Lung (tissue), 12 donors: ENCODE results near the gene KLK11. TPM values are rescaled to one million over a fixed set of nuclear protein-coding genes. Genes with fewer than 3 reads are reported as not detected.

ENCODE experiments used
- ATAC-seq: fragments of 200-7000 bp; cut with Tn5 transposase; one replicate; pipeline ENCODE4 v1.9.1; 2020; ENCODE audit warnings: moderate number of reproducible peaks; ENCODE audit not compliant: insufficient read depth, low FRiP score
- DNase-seq, 3 donors: peaks; one replicate each; pipeline ENCODE4 v3.0.0-alpha.2; 2013 to 2017
- H3K27ac ChIP-seq, 2 donors: one replicate each; pipeline ENCODE4 v1.5.1; 2013; ENCODE audit warnings: mild to moderate bottlenecking in 2 of 2, moderate library complexity in 2 of 2, control low read depth in 1 of 2, inconsistent platforms in 1 of 2, low read depth in 1 of 2, low read length in 1 of 2
- H3K27me3 ChIP-seq, 3 donors: one replicate each; pipeline ENCODE4 v1.5.1; 2013; ENCODE audit warnings: low read length in 2 of 3; ENCODE audit not compliant: control insufficient read depth in 3 of 3, insufficient read depth in 3 of 3
- H3K36me3 ChIP-seq, 4 donors: one replicate each; pipeline ENCODE4 v1.5.1; 2013; ENCODE audit warnings: low read length in 4 of 4, mild to moderate bottlenecking in 1 of 4, moderate library complexity in 1 of 4; ENCODE audit not compliant: control insufficient read depth in 4 of 4, insufficient read depth in 4 of 4
- H3K4me1 ChIP-seq, 5 donors: one replicate each; pipeline ENCODE4 v1.5.1; 2013; ENCODE audit warnings: low read length in 5 of 5, mild to moderate bottlenecking in 2 of 5, moderate library complexity in 1 of 5; ENCODE audit not compliant: control insufficient read depth in 5 of 5, insufficient read depth in 5 of 5
- H3K4me3 ChIP-seq: one replicate; pipeline ENCODE4 v1.5.1; 2013; ENCODE audit warnings: mild to moderate bottlenecking, control low read depth, moderate library complexity
- H3K9ac ChIP-seq, 2 donors: one replicate each; pipeline ENCODE4 v1.5.1; 2013; ENCODE audit warnings: low read length in 2 of 2, control low read depth in 1 of 2; ENCODE audit not compliant: insufficient read depth in 1 of 2
- H3K9me3 ChIP-seq, 4 donors: one replicate each; pipeline ENCODE4 v1.5.1; 2013; ENCODE audit warnings: low read length in 3 of 4, mild to moderate bottlenecking in 1 of 4, moderate library complexity in 1 of 4; ENCODE audit not compliant: control insufficient read depth in 4 of 4, insufficient read depth in 3 of 4
- WGBS, 2 donors: extraction: QIAGEN DNeasy Blood & Tissue Kit; methylation state at CpG; one replicate each; pipeline ENCODE4 v1.1.7; 2013; 5-methylcytosine and 5-hydroxymethylcytosine counted together
- polyA plus RNA-seq, 2 donors: library from polyadenylated mRNA; stranded (reverse); fragments of 200-250 nt; gene quantifications; one replicate each; pipeline ENCODE4 v1.2.1, GENCODE V29; 2013
- total RNA-seq, 2 donors: library from RNA; depleted of rRNA in 1 of 2; stranded (reverse); fragments of >200 nt in 1 of 2; gene quantifications; one replicate each; pipeline ENCODE4 v1.2.1, GENCODE V29; 2014 to 2021
- TF ChIP-seq, protein P1 (sequence below): IDR thresholded peaks from 2 replicates; pipeline ENCODE4 v1.5.1; 2012; ENCODE audit warnings: mild to moderate bottlenecking; ENCODE audit errors: control extremely low read depth, extremely low read depth
- donor health status: control.
- donor health status: control.
- donor health status: Bipolar disorder and iron deficiency.
- donor health status: healthy.
- donor health status: DM: yes; HTN: yes; CAD: no.

The KLK11 gene
- total and polyA plus RNA-seq, 4 donors: 14.1 to 38.6 (median 19.5) TPM

DNA sequence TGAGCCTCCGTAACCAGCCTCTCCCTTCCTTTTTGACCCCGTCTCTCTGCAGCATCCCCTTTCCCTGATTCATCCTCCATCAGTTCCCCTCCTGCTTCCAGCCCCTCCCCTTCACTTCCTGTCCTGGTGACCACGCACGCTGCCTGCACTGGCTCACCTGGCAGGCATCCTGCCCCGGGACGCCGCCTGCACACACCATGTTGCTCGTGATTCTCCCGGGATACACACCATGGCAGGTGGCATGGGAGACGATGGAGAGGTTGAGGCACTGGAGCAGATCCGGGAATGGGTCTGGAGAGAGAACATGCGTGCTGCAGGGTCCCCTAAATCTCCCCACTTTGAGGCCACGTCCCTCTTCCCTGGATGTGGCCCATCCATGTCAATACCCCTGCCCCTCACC lies 4.2 kb upstream of the KLK11 start:
- TF ChIP-seq, protein P1, sequence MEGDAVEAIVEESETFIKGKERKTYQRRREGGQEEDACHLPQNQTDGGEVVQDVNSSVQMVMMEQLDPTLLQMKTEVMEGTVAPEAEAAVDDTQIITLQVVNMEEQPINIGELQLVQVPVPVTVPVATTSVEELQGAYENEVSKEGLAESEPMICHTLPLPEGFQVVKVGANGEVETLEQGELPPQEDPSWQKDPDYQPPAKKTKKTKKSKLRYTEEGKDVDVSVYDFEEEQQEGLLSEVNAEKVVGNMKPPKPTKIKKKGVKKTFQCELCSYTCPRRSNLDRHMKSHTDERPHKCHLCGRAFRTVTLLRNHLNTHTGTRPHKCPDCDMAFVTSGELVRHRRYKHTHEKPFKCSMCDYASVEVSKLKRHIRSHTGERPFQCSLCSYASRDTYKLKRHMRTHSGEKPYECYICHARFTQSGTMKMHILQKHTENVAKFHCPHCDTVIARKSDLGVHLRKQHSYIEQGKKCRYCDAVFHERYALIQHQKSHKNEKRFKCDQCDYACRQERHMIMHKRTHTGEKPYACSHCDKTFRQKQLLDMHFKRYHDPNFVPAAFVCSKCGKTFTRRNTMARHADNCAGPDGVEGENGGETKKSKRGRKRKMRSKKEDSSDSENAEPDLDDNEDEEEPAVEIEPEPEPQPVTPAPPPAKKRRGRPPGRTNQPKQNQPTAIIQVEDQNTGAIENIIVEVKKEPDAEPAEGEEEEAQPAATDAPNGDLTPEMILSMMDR: no peak
- 73 to 76% methylated on average over 13 of the region's 13 CpGs for WGBS, 2 donors
- no peak overlapping the region for H3K9ac ChIP-seq
- ATAC-seq (no peak), DNase-seq (no peak)
- no peaks in the 10 kb centered on the region for H3K36me3 ChIP-seq
- no peaks in the 10 kb centered on the region for H3K4me1 ChIP-seq
- peaks cover 0 to 4% (median 3%) of the 10 kb centered on the region in 3 donors for H3K27me3 ChIP-seq
- no peak overlapping the region for H3K27ac ChIP-seq
- peaks cover 0 to 9% (median 0%) of the 10 kb centered on the region in 4 donors for H3K9me3 ChIP-seq
- H3K4me3 ChIP-seq: no peak overlapping the region

DNA sequence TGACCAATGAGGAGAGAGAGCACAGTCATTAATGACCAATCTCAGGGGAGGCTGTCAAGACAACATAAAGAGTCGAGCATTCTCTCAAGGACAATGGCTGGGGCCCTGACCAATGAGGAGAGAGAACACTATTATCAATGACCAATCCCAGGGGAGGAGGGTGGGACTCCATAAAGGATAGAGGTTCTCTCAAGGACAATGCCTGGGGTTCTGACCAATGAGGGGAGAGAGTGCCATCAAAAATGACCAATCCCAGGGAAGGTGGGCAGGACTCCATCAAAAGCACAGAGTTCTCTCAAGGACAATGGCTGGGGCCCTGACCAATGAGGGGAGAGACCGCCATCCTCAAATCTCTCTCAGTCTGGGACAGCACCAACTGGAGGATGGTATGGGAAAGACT lies 3.3 kb upstream of the KLK11 start:
- H3K27me3 ChIP-seq: peaks cover 0 to 8% (median 3%) of the 10 kb centered on the region in 3 donors
- H3K4me1 ChIP-seq: no peaks in the 10 kb centered on the region
- ATAC-seq: no peak
- WGBS, 2 donors: 78 to 93% methylated on average over 2 of the region's 2 CpGs
- no peaks in the 10 kb centered on the region for H3K36me3 ChIP-seq
- peaks cover 0 to 9% (median 0%) of the 10 kb centered on the region in 4 donors for H3K9me3 ChIP-seq
- H3K27ac ChIP-seq: no peak overlapping the region
- no peak overlapping the region for H3K9ac ChIP-seq
- TF ChIP-seq, protein P1: no peak
- no peak overlapping the region for H3K4me3 ChIP-seq
- DNase-seq: no peak

DNA sequence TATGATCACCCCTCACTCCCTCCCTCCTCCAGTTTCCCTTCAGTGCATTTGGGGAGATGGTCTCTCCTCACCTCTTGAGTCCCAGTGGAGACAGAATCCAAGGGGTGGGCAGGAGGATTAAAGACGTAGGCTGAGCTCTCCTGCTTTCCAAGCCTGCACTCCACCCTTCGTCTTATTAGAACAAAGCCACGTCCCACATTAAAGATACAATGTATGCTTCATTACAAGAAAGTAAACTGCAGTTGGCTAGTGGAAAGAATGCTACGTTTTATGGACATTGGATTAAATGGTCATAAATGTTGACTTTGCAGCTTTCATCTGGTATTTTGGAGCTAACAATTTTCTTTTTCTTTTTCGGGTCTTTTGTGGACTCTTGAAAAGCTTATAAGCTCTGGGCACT lies 1.5 kb upstream of the KLK11 start:
- Histone ChIP-seq H3K27me3 (peaks cover 0 to 8% (median 3%) of the 10 kb centered on the region in 3 donors), H3K36me3 (no peaks in the 10 kb centered on the region), H3K9ac (no peak overlapping the region), H3K27ac (no peak overlapping the region), H3K9me3 (peaks cover 0 to 10% (median 0%) of the 10 kb centered on the region in 4 donors), H3K4me3 (no peak overlapping the region), H3K4me1 (no peaks in the 10 kb centered on the region)
- no peak for ATAC-seq
- WGBS, 2 donors: 58 to 77% methylated on average over 5 of the region's 5 CpGs
- no peak for DNase-seq
- TF ChIP-seq, protein P1: no peak

DNA sequence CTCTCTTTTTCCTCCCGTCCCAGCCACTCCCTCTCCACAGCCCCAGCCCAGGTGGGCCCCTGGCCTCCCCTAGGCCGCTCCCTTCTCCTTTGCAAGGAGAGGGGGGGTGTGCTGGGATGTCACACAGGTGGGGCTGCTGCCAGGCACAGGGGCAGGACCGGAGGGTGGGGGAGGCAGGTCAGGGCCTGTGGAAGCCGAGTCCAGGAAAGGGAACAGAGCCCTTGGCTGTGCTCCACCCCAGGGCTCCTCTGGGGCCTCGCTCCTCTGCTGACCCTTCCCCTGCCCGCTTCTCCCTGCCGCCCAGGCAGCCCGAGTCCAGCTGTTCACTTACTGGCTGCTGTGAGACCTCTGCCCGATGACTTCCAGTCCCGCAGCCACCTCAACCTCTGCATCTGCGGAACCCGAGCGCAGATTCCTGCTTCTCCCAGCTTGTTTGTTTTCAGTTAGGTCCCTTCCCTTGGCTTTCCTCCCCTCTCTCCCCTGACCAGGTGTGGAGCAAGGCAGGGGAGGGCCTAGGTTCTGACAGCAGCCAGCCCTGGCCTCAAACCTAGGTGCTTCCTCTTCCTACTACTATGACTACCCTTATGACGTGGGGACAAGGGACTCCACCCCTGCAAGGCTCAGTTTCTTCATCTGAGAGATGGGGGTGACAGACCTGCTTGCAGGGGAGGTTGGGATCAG lies 850 bp upstream of the KLK11 start:
- Histone ChIP-seq H3K27me3 (peaks cover 0 to 8% (median 3%) of the 10 kb centered on the region in 3 donors), H3K36me3 (no peaks in the 10 kb centered on the region), H3K4me1 (no peaks in the 10 kb centered on the region), H3K9me3 (peaks cover 0 to 11% (median 0%) of the 10 kb centered on the region in 4 donors), H3K27ac (no peak overlapping the region), H3K4me3 (no peak overlapping the region), H3K9ac (no peak overlapping the region)
- 39 to 53% methylated on average over 14 of the region's 14 CpGs for WGBS, 2 donors
- DNase-seq (no peak), ATAC-seq (no peak)
- TF ChIP-seq, protein P1: no peak
